Ovary (tissue), 3 donors: ENCODE results near the gene PCDHGA10.
"Not testable (repeated sequence)": the region's sequence is repeated elsewhere in the genome, so short reads cannot be mapped to it uniquely, and the experiment has no call there.

Experiments
- POLR2A ChIP-seq: fragments of 450-650 bp; IDR thresholded peaks from one replicate; pipeline ENCODE4 v1.6.1; 2017; ENCODE audit warnings: antibody characterized with exemption, mild to moderate bottlenecking, moderate library complexity
- TF ChIP-seq, protein P1 (sequence below), 3 donors: fragments of 450-650 bp in 2 of 3; fragments of 200-600 bp in 1 of 3; IDR thresholded peaks; one replicate each; pipeline versions ENCODE4 v1.5.1 to v1.8.0; 2016 to 2022; ENCODE audit warnings: antibody characterized with exemption in 3 of 3, mild to moderate bottlenecking in 1 of 3
- donor health status: DM: no; HTN: no; CAD: no.

DNA sequence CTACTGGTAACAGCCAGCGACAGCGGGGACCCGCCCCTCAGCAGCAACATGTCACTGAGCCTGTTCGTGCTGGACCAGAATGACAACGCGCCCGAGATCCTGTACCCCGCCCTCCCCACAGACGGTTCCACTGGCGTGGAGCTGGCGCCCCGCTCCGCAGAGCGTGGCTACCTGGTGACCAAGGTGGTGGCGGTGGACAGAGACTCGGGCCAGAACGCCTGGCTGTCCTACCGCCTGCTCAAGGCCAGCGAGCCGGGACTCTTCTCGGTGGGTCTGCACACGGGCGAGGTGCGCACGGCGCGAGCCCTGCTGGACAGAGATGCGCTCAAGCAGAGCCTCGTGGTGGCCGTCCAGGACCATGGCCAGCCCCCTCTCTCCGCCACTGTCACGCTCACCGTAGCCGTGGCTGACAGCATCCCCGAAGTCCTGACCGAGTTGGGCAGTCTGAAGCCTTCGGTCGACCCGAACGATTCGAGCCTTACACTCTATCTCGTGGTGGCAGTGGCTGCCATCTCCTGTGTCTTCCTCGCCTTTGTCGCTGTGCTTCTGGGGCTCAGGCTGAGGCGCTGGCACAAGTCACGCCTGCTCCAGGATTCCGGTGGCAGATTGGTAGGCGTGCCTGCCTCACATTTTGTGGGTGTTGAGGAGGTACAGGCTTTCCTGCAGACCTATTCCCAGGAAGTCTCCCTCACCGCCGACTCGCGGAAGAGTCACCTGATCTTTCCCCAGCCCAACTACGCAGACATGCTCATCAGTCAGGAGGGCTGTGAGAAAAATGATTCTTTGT lies 18.2 kb upstream of the PCDHGA10 start:
- TF ChIP-seq, protein P1, sequence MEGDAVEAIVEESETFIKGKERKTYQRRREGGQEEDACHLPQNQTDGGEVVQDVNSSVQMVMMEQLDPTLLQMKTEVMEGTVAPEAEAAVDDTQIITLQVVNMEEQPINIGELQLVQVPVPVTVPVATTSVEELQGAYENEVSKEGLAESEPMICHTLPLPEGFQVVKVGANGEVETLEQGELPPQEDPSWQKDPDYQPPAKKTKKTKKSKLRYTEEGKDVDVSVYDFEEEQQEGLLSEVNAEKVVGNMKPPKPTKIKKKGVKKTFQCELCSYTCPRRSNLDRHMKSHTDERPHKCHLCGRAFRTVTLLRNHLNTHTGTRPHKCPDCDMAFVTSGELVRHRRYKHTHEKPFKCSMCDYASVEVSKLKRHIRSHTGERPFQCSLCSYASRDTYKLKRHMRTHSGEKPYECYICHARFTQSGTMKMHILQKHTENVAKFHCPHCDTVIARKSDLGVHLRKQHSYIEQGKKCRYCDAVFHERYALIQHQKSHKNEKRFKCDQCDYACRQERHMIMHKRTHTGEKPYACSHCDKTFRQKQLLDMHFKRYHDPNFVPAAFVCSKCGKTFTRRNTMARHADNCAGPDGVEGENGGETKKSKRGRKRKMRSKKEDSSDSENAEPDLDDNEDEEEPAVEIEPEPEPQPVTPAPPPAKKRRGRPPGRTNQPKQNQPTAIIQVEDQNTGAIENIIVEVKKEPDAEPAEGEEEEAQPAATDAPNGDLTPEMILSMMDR (IDR thresholded peaks at IDR 0.05) = not testable (repeated sequence)
- TF ChIP-seq POLR2A = not testable (repeated sequence)
